ENCODE measurements around the gene SIGLEC15.

The SIGLEC15 gene

GRCh38 chr18:45833846-45834245 lies 8.4 kb downstream of the SIGLEC15 start:
- no peaks in the 10 kb centered on the region for H3K36me3 ChIP-seq
- no peak overlapping the region for H3K27ac ChIP-seq
- no peak for TF ChIP-seq CTCF (IDR thresholded peaks at IDR 0.05; ENCODE audit: low read depth, low read length)
- H3K27me3 ChIP-seq (ENCODE audit: insufficient read depth, low read depth, severe bottlenecking) = peaks cover 92% of the 10 kb centered on the region
- H3K4me3 ChIP-seq (ENCODE audit: low read depth, low read length) = no peak overlapping the region
- peaks cover 8% of the 10 kb centered on the region for H3K9me3 ChIP-seq (ENCODE audit: severe bottlenecking)
- no peak for DNase-seq

GRCh38 chr18:45834306-45834705 lies 8.8 kb downstream of the SIGLEC15 start:
- H3K4me3 ChIP-seq (ENCODE audit: low read depth, low read length) = no peak overlapping the region
- peaks cover 92% of the 10 kb centered on the region for H3K27me3 ChIP-seq (ENCODE audit: insufficient read depth, low read depth, severe bottlenecking)
- H3K9me3 ChIP-seq (ENCODE audit: severe bottlenecking) = peaks cover 8% of the 10 kb centered on the region
- no peak for DNase-seq
- H3K36me3 ChIP-seq = no peaks in the 10 kb centered on the region
- no peak overlapping the region for H3K27ac ChIP-seq
- no peak for TF ChIP-seq CTCF (IDR thresholded peaks at IDR 0.05; ENCODE audit: low read depth, low read length)

GRCh38 chr18:45835057-45835636 lies 9.7 kb downstream of the SIGLEC15 start:
- no peak for DNase-seq
- peaks cover 8% of the 10 kb centered on the region for H3K9me3 ChIP-seq (ENCODE audit: severe bottlenecking)

GRCh38 chr18:45836242-45837205 lies 11.0 kb downstream of the SIGLEC15 start:
- H3K36me3 ChIP-seq = no peaks in the 10 kb centered on the region
- no peak for TF ChIP-seq CTCF (IDR thresholded peaks at IDR 0.05; ENCODE audit: low read depth, low read length)
- peaks cover 8% of the 10 kb centered on the region for H3K9me3 ChIP-seq (ENCODE audit: severe bottlenecking)
- no peak overlapping the region for H3K4me3 ChIP-seq (ENCODE audit: low read depth, low read length)
- DNase-seq = no peak
- peaks cover 91% of the 10 kb centered on the region for H3K27me3 ChIP-seq (ENCODE audit: insufficient read depth, low read depth, severe bottlenecking)
- no peak overlapping the region for H3K27ac ChIP-seq

More at GRCh38 chr18:45835057-45835636, 9.7 kb downstream of the SIGLEC15 start:
- H3K27me3 ChIP-seq (ENCODE audit: insufficient read depth, low read depth, severe bottlenecking) = peaks cover 92% of the 10 kb centered on the region
- H3K4me3 ChIP-seq (ENCODE audit: low read depth, low read length) = no peak overlapping the region
- TF ChIP-seq CTCF (IDR thresholded peaks at IDR 0.05; ENCODE audit: low read depth, low read length) = no peak
- H3K36me3 ChIP-seq = no peaks in the 10 kb centered on the region
- no peak overlapping the region for H3K27ac ChIP-seq

GRCh38 chr18:45837283-45838070 lies 12.0 kb downstream of the SIGLEC15 start:
- TF ChIP-seq CTCF (IDR thresholded peaks at IDR 0.05; ENCODE audit: low read depth, low read length) = peak; percentile 71
- Histone ChIP-seq H3K9me3 (ENCODE audit: severe bottlenecking) (peaks cover 8% of the 10 kb centered on the region), H3K27me3 (ENCODE audit: insufficient read depth, low read depth, severe bottlenecking) (peaks cover 85% of the 10 kb centered on the region), H3K4me3 (ENCODE audit: low read depth, low read length) (peak overlapping the region; percentile 7; the same call in 1 of the 2 replicates), H3K27ac (no peak overlapping the region), H3K36me3 (no peaks in the 10 kb centered on the region)
- DNase-seq = peak; percentile 79
